MCF 10A (cell line): Measurements from ENCODE around the gene SGK2. TPM values are rescaled to one million over a fixed set of nuclear protein-coding genes. Genes with fewer than 3 reads are reported as not detected.

ENCODE experiments used
- Bru-seq: library from RNA; stranded (reverse); fragments of 400-500 nt; gene quantifications from one replicate; lab custom pipeline; 2021; lab: Mats Ljungman, UMichigan
- BruChase-seq, 2 experiments: library from RNA; stranded (reverse); fragments of 400-500 nt; gene quantifications; one replicate each; lab custom pipeline; 2021; lab: Mats Ljungman, UMichigan
- BruUV-seq: library from RNA; stranded (reverse); fragments of 400-500 nt; replicated peaks from 2 replicates; lab custom pipeline; 2021; lab: Mats Ljungman, UMichigan
- CTCF ChIA-PET: fragments of 300-600 bp; sonication (Branson Sonifier 250); formaldehyde crosslinking; extraction: SDS; loops from one replicate; lab custom pipeline; 2021; ENCODE audit warnings: antibody characterized with exemption, inconsistent platforms; lab: Yijun Ruan, JAX
- POLR2A ChIA-PET: fragments of 300-600, 350-650 bp; sonication (Branson Sonifier 250); formaldehyde crosslinking; extraction: SDS; loops from one replicate; lab custom pipeline; 2020; ENCODE audit warnings: antibody characterized with exemption, inconsistent platforms; lab: Yijun Ruan, JAX
- DNase-seq: peaks from one replicate; pipeline ENCODE4 v3.0.0-alpha.2; 2018; ENCODE audit not compliant: unreplicated experiment
- H3K27ac Mint-ChIP-seq: one replicate; pipeline ENCODE4 v1.8.0; 2022; ENCODE audit warnings: mild to moderate bottlenecking, low read depth, mixed read lengths; ENCODE audit not compliant: unreplicated experiment
- H3K27me3 Mint-ChIP-seq: one replicate; pipeline ENCODE4 v1.8.0; 2022; ENCODE audit warnings: mixed read lengths; ENCODE audit not compliant: insufficient read depth, unreplicated experiment
- H3K36me3 Mint-ChIP-seq: one replicate; pipeline ENCODE4 v1.8.0; 2022; ENCODE audit warnings: mild to moderate bottlenecking, moderate library complexity, mixed read lengths; ENCODE audit not compliant: insufficient read depth, unreplicated experiment
- H3K4me1 Mint-ChIP-seq: one replicate; pipeline ENCODE4 v1.8.0; 2022; ENCODE audit warnings: mixed read lengths; ENCODE audit not compliant: insufficient read depth, unreplicated experiment
- H3K4me3 Mint-ChIP-seq: one replicate; pipeline ENCODE4 v1.8.0; 2022; ENCODE audit warnings: mild to moderate bottlenecking, moderate library complexity, mixed read lengths; ENCODE audit not compliant: unreplicated experiment
- H3K9me3 Mint-ChIP-seq: one replicate; pipeline ENCODE4 v1.8.0; 2022; ENCODE audit warnings: mixed read lengths; ENCODE audit not compliant: unreplicated experiment
- intact Hi-C: fragments of 100-400 bp; cut with micrococcal nuclease; formaldehyde crosslinking; loops from 2 replicates; pipeline ENCODE4 v1.14.1; 2022
- long read RNA-seq: library from polyadenylated mRNA; stranded (forward); transcript quantifications from one replicate; pipeline ENCODE4 v2.0.0, GENCODE V29; 2022
- total RNA-seq: library from RNA; stranded (reverse); gene quantifications from 2 replicates; pipeline ENCODE4 v1.2.3, GENCODE V29; 2022
- TF ChIP-seq, protein P1 (sequence below): fragments of 200-600 bp; IDR thresholded peaks from one replicate; pipeline ENCODE4 v1.8.0; 2022; ENCODE audit warnings: antibody characterized with exemption, mild to moderate bottlenecking; ENCODE audit not compliant: unreplicated experiment

SGK2 gene
- total RNA-seq = 0.33 and 1.1 TPM in 2 replicates
- percentile 13 among the genes with signal in this experiment for Bru-seq, nascent RNA
- percentile 34 among the genes with signal in this experiment for BruChase-seq, experiment 1, labeled RNA remaining after a 6-hour chase
- percentile 26 among the genes with signal in this experiment for BruChase-seq, experiment 2, labeled RNA remaining after a 2-hour chase
- long read RNA-seq = 0 reads

DNA sequence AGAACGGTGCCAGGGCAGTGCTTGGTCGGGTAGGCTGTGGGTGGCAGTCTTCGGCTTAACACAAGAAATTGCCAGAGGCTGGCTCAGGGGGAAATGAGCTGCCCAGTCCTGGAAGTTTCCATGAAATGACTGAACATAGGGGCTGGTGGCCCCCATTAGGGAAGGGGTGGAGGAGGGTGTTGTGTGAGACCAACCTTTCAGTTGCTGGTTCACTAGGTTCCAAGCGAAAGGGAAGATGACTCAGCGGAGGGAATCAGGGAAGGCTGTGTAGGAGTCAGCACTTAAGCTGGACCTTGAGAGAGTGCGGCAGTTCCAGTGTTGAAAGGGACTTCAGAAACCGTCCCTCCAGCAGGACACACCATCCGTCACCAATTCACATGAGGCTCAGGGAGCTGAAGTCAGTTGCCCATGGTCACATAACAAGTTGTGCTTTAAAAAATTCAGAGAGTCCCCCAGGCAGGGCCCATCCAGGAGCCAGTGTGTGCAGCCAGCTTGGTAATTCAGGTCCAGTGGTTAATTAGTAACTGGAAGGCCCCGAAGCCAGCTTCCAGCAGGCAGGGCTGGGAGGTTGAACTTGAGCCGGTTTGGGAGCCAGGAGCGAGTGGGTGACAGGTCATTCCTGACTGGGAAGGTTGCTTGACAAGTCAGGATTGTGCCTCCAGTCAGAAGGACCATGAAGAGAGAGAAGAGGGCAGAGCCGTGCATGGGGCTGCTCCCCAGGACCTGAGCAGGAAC lies at the start of gene SGK2:
Gene SGK2 (plus strand): TSS at position 616 of the 735 bp plus-strand sequence. CDS start 7,469 bp downstream, outside the sequence.
- Mint-ChIP-seq H3K4me3 (no peak within 1 kb of the TSS), H3K27ac (no peak within 1 kb of the TSS), H3K27me3 (no peaks in the 10 kb centered on the region), H3K36me3 (no peaks in the 10 kb centered on the region), H3K9me3 (no peaks in the 10 kb centered on the region), H3K4me1 (no peaks in the 10 kb centered on the region)
- no TSS peak for BruUV-seq
- TF ChIP-seq, protein P1, sequence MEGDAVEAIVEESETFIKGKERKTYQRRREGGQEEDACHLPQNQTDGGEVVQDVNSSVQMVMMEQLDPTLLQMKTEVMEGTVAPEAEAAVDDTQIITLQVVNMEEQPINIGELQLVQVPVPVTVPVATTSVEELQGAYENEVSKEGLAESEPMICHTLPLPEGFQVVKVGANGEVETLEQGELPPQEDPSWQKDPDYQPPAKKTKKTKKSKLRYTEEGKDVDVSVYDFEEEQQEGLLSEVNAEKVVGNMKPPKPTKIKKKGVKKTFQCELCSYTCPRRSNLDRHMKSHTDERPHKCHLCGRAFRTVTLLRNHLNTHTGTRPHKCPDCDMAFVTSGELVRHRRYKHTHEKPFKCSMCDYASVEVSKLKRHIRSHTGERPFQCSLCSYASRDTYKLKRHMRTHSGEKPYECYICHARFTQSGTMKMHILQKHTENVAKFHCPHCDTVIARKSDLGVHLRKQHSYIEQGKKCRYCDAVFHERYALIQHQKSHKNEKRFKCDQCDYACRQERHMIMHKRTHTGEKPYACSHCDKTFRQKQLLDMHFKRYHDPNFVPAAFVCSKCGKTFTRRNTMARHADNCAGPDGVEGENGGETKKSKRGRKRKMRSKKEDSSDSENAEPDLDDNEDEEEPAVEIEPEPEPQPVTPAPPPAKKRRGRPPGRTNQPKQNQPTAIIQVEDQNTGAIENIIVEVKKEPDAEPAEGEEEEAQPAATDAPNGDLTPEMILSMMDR = no peak
- no peak for DNase-seq
- intact Hi-C loops = no loop called here
- CTCF ChIA-PET = interaction anchor here (0.8 to 3.7 kb wide), 4 partner anchors 20 to 115 kb away, joined by 3 to 12 read pairs (median 4); no protein-coding TSS in a partner anchor
- POLR2A ChIA-PET = no interaction called here

DNA sequence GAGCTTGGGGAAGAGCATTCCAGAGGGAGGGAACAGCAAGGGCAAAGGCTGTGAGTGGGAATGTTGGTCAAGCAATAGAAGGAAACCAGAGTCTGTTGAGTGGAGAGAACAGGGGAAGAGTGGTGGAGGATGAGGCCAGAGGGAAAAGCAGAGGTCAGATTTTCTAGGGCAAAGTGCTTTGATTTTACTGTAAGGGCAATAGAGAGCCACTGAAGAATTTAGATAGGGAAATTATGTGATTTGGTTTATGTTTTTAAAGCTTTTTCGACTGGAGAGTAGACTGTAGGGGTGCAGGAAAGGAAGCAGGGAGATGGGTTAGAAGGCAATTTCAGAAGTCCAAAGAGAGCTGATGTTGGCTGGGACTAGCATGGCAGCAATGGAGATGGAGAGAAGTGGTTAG lies 46.9 kb upstream of the SGK2 start:
- POLR2A ChIA-PET = interaction anchor here (0.8 to 1.3 kb wide), 2 partner anchors 45 to 54 kb away, joined by 3 to 4 read pairs; partner anchors contain the start of gene SRSF6

DNA sequence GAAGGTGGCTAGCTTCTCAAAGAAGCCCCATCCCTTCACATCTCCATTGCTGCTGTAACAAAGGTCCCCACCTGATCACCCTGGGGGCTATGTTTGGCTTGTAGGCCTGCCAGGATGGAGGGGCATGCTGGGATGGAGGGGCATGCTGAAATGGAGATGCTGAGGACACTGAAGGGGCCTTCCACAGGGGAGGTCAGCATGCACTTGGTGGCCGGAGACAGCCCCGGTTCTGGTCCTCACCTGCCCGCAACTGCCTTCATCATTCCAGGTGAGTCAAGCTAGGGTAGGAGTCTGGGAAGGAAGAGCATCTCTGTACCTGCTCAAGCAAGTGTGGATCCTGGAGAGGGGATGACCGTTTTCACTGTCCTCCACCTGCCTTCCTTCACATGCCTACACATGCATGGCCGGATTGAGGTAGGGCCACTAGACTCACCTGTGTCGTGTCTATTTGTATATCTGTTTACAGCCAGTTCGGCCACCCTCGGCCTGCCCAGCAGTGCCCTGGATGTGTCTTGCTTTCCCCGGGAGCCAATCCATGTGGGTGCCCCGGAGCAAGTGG lies 45.4 kb upstream of the SGK2 start:
- H3K4me3 Mint-ChIP-seq = peak overlapping the region; percentile 99
- peaks cover 6% of the 10 kb centered on the region for H3K36me3 Mint-ChIP-seq
- peak overlapping the region; percentile 89 for H3K27ac Mint-ChIP-seq
- peaks cover 20% of the 10 kb centered on the region for H3K4me1 Mint-ChIP-seq
- BruUV-seq = TSS peak; percentile 43
- intact Hi-C loops = loop anchor here (5.0 kb wide), 1 partner anchor 56 kb away; the partner anchor contains the start of gene SRSF6
- no peaks in the 10 kb centered on the region for H3K27me3 Mint-ChIP-seq
- CTCF ChIA-PET = interaction anchor here (0.7 kb wide), 1 partner anchor 299 kb away, joined by 3 read pairs; no protein-coding TSS in a partner anchor
- DNase-seq = no peak
- H3K9me3 Mint-ChIP-seq = no peaks in the 10 kb centered on the region
- TF ChIP-seq, protein P1 = no peak
- POLR2A ChIA-PET = interaction anchor here (0.6 to 3.7 kb wide), 5 partner anchors 10 to 264 kb away, joined by 3 to 52 read pairs (median 10); partner anchors contain the start of gene SRSF6

More for the DNA sequence above, 46.9 kb upstream of the SGK2 start:
- no peak overlapping the region for H3K27ac Mint-ChIP-seq
- peaks cover 6% of the 10 kb centered on the region for H3K36me3 Mint-ChIP-seq
- CTCF ChIA-PET = interaction anchor here (0.7 kb wide), 1 partner anchor 9 kb away, joined by 4 read pairs; no protein-coding TSS in a partner anchor
- H3K4me1 Mint-ChIP-seq = peaks cover 20% of the 10 kb centered on the region
- TF ChIP-seq, protein P1 = no peak
- BruUV-seq = no TSS peak
- intact Hi-C loops = loop anchor here (5.0 kb wide), 1 partner anchor 55 kb away; the partner anchor contains the start of gene SRSF6
- H3K9me3 Mint-ChIP-seq = no peaks in the 10 kb centered on the region
- H3K27me3 Mint-ChIP-seq = no peaks in the 10 kb centered on the region
- DNase-seq = no peak
- H3K4me3 Mint-ChIP-seq = no peak overlapping the region
